BE2C (cell line): ENCODE measurements around the gene TUBGCP4.
"Not testable (repeated sequence)": the region's sequence is repeated elsewhere in the genome, so short reads cannot be mapped to it uniquely, and the experiment has no call there.

Source experiments
- DNase-seq: peaks from one replicate; pipeline ENCODE4 v3.0.0-alpha.2; 2020
- H3K27me3 ChIP-seq: fragments of 250-450 bp; sonication (Bioruptor Pico); 2 replicates; pipeline ENCODE4 v1.5.1; 2020; ENCODE audit warnings: mild to moderate bottlenecking
- H3K36me3 ChIP-seq: fragments of 250-450 bp; sonication (Bioruptor Pico); 2 replicates; pipeline ENCODE4 v1.5.1; 2020; ENCODE audit warnings: mild to moderate bottlenecking
- H3K4me1 ChIP-seq: fragments of 250-450 bp; sonication (Bioruptor Pico); 2 replicates; pipeline ENCODE4 v1.5.1; 2020
- H3K4me3 ChIP-seq: 2 replicates; pipeline ENCODE4 v1.5.1; 2011; ENCODE audit warnings: low read depth, low read length
- H3K9me3 ChIP-seq: fragments of 250-450 bp; sonication (Bioruptor Pico); 2 replicates; pipeline ENCODE4 v1.5.1; 2020
- CTCF ChIP-seq: IDR thresholded peaks from 2 replicates; pipeline ENCODE4 v1.5.1; 2012; ENCODE audit warnings: mild to moderate bottlenecking, low read depth, low read length

Gene TUBGCP4

GRCh38 chr15:43376017-43376705, 5.3 kb downstream of the TUBGCP4 start:
- DNase-seq: peak; percentile 64
- H3K4me3 ChIP-seq: no peak overlapping the region
- peak; percentile 95 for TF ChIP-seq CTCF
- no peaks in the 10 kb centered on the region for H3K9me3 ChIP-seq
- H3K27me3 ChIP-seq: no peaks in the 10 kb centered on the region
- no peaks in the 10 kb centered on the region for H3K4me1 ChIP-seq
- peaks cover 39% of the 10 kb centered on the region for H3K36me3 ChIP-seq

- no peak for TF ChIP-seq CTCF
- no peak overlapping the region for H3K4me3 ChIP-seq
- DNase-seq: no peak
Observed at GRCh38 chr15:43378601-43379000, 7.7 kb downstream of the TUBGCP4 start.

GRCh38 chr15:43382310-43382709, 11.4 kb downstream of the TUBGCP4 start:
- no peak for DNase-seq
- Histone ChIP-seq H3K4me1 (no peaks in the 10 kb centered on the region), H3K4me3 (no peak overlapping the region), H3K9me3 (no peaks in the 10 kb centered on the region), H3K36me3 (peaks cover 77% of the 10 kb centered on the region), H3K27me3 (no peaks in the 10 kb centered on the region)
- TF ChIP-seq CTCF: no peak

More at GRCh38 chr15:43378601-43379000, 7.7 kb downstream of the TUBGCP4 start:
- H3K4me1 ChIP-seq: no peaks in the 10 kb centered on the region
- H3K9me3 ChIP-seq: no peaks in the 10 kb centered on the region
- peaks cover 57% of the 10 kb centered on the region for H3K36me3 ChIP-seq
- H3K27me3 ChIP-seq: no peaks in the 10 kb centered on the region

GRCh38 chr15:43383070-43383469, 12.2 kb downstream of the TUBGCP4 start:
- no peak for TF ChIP-seq CTCF
- H3K36me3 ChIP-seq: peaks cover 79% of the 10 kb centered on the region
- H3K9me3 ChIP-seq: no peaks in the 10 kb centered on the region
- no peaks in the 10 kb centered on the region for H3K4me1 ChIP-seq
- no peak for DNase-seq
- no peaks in the 10 kb centered on the region for H3K27me3 ChIP-seq
- H3K4me3 ChIP-seq: no peak overlapping the region

- Histone ChIP-seq H3K36me3 (peaks cover 44% of the 10 kb centered on the region), H3K4me1 (no peaks in the 10 kb centered on the region), H3K27me3 (no peaks in the 10 kb centered on the region), H3K9me3 (no peaks in the 10 kb centered on the region), H3K4me3 (no peak overlapping the region)
- TF ChIP-seq CTCF: no peak
- no peak for DNase-seq
Observed at GRCh38 chr15:43390723-43391122, 19.8 kb downstream of the TUBGCP4 start.

GRCh38 chr15:43393592-43393991, 22.7 kb downstream of the TUBGCP4 start:
- not testable (repeated sequence) for H3K4me3 ChIP-seq, H3K4me1 ChIP-seq, H3K27me3 ChIP-seq, DNase-seq, H3K9me3 ChIP-seq
- H3K36me3 ChIP-seq: peaks cover 52% of the 10 kb centered on the region
